PFSK-1 (cell line): Measurements from ENCODE around the gene CDX1.

ENCODE experiments used
- POLR2AphosphoS5 ChIP-seq: IDR thresholded peaks from 2 replicates; pipeline ENCODE4 v1.6.1; 2012; ENCODE audit warnings: low read depth, mild to moderate bottlenecking, control low read depth, low read length, moderate library complexity
- SIN3A ChIP-seq: IDR thresholded peaks from 2 replicates; pipeline ENCODE4 v1.6.1; 2012; ENCODE audit warnings: mild to moderate bottlenecking, low read length, moderate library complexity, borderline replicate concordance; ENCODE audit not compliant: insufficient read depth
- TAF1 ChIP-seq: IDR thresholded peaks from 2 replicates; pipeline ENCODE4 v1.6.1; 2012; ENCODE audit warnings: low read length, control low read depth, borderline replicate concordance; ENCODE audit not compliant: insufficient read depth
- TF ChIP-seq, protein P1 (sequence below), 2 experiments: IDR thresholded peaks; 2 replicates each; pipeline versions ENCODE4 v1.6.1 to v1.8.0; 2011 to 2012; ENCODE audit warnings: low read depth in 2 of 2, low read length in 2 of 2, control low read depth in 1 of 2, inconsistent platforms in 1 of 2, mild to moderate bottlenecking in 1 of 2, moderate library complexity in 1 of 2; ENCODE audit not compliant: insufficient read depth in 1 of 2

GRCh38 chr5:150141544-150142184 is 24.9 kb upstream of the CDX1 start:
- TF ChIP-seq, protein P1, sequence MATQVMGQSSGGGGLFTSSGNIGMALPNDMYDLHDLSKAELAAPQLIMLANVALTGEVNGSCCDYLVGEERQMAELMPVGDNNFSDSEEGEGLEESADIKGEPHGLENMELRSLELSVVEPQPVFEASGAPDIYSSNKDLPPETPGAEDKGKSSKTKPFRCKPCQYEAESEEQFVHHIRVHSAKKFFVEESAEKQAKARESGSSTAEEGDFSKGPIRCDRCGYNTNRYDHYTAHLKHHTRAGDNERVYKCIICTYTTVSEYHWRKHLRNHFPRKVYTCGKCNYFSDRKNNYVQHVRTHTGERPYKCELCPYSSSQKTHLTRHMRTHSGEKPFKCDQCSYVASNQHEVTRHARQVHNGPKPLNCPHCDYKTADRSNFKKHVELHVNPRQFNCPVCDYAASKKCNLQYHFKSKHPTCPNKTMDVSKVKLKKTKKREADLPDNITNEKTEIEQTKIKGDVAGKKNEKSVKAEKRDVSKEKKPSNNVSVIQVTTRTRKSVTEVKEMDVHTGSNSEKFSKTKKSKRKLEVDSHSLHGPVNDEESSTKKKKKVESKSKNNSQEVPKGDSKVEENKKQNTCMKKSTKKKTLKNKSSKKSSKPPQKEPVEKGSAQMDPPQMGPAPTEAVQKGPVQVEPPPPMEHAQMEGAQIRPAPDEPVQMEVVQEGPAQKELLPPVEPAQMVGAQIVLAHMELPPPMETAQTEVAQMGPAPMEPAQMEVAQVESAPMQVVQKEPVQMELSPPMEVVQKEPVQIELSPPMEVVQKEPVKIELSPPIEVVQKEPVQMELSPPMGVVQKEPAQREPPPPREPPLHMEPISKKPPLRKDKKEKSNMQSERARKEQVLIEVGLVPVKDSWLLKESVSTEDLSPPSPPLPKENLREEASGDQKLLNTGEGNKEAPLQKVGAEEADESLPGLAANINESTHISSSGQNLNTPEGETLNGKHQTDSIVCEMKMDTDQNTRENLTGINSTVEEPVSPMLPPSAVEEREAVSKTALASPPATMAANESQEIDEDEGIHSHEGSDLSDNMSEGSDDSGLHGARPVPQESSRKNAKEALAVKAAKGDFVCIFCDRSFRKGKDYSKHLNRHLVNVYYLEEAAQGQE (IDR thresholded peaks at IDR 0.05; ENCODE audit: insufficient read depth in 1 of 2, low read depth in 2 of 2, low read length in 2 of 2): no peak
- no peak; the same call in 1 of the 2 replicates for TF ChIP-seq SIN3A
- TF ChIP-seq POLR2AphosphoS5: no peak
- no peak for TF ChIP-seq TAF1
